ENCODE measurements around the gene CYP39A1.

Gene CYP39A1

GRCh38 chr6:46509063-46509462 lies 143.6 kb downstream of the CYP39A1 start:
- no peak for DNase-seq

- DNase-seq: no peak
Measured at GRCh38 chr6:46507426-46507825, 145.2 kb downstream of the CYP39A1 start.

DNA sequence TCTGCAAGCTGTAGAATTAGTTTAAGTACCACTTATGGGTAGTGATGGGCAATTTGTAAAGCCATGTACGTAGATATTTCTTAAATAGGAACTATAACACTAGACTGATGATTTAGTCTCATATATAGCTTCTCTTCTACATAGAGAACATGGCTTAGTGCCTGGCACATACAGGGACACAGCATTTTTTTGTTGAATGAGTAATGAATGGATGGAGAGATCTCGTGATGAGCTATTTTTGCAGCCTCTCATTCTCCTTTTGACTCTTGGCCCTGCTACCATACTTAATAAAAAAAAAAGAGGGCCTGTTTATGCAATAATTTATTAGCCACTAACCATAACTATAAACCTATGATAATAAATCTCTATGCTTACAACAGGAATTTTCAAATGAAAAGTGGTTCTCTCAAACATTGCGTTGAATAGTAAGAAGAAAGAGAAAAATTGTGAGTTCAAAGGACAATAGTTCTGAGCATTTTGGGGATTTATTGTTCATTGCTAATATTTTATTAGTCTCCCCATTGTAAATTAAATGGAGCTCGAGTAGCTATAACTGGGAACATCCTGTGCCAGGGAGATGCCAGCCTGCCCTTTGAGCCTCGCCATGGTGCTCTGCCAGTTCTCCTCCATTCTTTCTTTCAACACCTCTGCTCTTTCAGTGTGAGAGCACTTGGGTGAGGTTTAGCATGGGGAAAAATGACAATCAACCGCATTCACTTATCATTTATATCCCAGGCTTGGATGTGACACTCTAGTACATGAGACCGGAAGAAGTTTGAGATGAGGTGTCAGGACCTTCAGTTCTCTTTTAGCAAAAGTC lies 146.7 kb downstream of the CYP39A1 start:
- no peak for DNase-seq

GRCh38 chr6:46504242-46504641 lies 148.4 kb downstream of the CYP39A1 start:
- no peak for DNase-seq

DNA sequence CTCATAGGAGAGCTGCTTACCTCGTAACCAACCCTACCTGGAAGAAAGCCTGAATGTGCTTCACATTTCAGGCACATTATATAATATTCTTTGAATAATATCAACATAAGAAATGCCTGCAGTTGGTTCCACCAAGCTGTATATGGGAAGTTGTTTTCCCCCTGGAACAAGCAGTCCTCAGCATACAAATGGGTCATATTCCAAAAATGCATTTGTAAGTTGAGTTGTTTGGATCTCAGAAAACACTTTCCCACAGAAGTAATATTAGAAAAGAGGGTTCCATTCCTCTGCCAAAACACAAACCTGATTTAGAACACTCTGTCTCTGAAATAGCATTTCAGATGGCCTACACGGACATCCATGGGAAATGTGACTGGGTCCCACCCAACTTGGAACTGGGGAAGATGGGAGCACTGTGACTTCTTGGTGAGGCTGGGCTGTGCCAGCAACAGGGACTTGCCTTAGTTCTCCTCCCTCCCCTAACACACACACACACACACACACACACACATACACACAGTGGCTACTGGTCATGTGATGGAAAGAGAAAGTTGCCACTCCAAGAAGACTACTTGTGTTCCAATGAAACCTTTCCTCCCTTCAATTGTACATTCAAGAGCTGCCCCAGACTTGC lies 150.0 kb downstream of the CYP39A1 start:
- DNase-seq: no peak

GRCh38 chr6:46501136-46502089 lies 151.2 kb downstream of the CYP39A1 start:
- no peak for DNase-seq

DNA sequence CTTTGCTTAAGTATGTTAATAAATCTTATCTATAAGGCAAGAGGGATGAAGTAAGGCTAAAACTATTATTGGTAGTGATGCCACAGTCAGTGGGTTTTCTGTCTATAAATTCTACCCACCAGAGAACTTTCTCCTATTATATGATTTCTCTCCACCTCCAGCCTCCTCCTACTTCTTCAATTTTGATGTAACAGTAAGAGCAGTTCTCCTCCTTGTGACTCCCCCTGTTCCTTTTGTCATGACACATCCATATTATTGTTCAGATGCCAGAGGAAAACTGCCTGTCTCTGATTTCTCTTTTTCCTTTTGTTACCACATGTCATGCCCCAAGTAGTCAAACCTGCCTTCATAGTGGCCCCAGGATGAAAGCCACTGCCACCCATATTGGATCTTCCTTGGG lies 152.2 kb downstream of the CYP39A1 start:
- no peak for DNase-seq
